CD4-positive, alpha-beta T cell (primary cell): Measurements from ENCODE around the gene BTBD9. TPM values are rescaled to one million over a fixed set of nuclear protein-coding genes. Genes with fewer than 3 reads are reported as not detected.

Source experiments
- ATAC-seq: fragments of 200-7000 bp; cut with Tn5 transposase; one replicate; pipeline ENCODE4 v1.10.0; 2022; ENCODE audit warnings: mild to moderate bottlenecking; ENCODE audit not compliant: poor library complexity
- CTCF ChIA-PET: fragments of 350-600 bp; sonication (Branson Sonifier 250); formaldehyde crosslinking; loops from one replicate; lab custom pipeline; 2021; ENCODE audit warnings: antibody characterized with exemption, inconsistent platforms; lab: Charles Lee
- POLR2A ChIA-PET: fragments of 350-600 bp; sonication (Branson Sonifier 250); formaldehyde crosslinking; loops from one replicate; lab custom pipeline; 2021; ENCODE audit warnings: antibody characterized with exemption, inconsistent platforms; lab: Charles Lee
- DNase-seq, 14 experiments: peaks; one replicate each; pipeline ENCODE4 v3.0.0-alpha.2; 2013 to 2020; ENCODE audit warnings: mixed read lengths in 2 of 14
- H3K27ac ChIP-seq, 2 donors: one replicate each; pipeline versions ENCODE4 v1.5.1 to v1.7.0; 2013; ENCODE audit warnings: low read length in 2 of 2, low read depth in 1 of 2, mild to moderate bottlenecking in 1 of 2
- H3K27me3 ChIP-seq, 2 experiments: 1 replicate in 1 of 2; 2 replicates in 1 of 2; pipeline versions ENCODE4 v1.6.1 to v1.7.0; 2013; ENCODE audit warnings: low read length in 2 of 2, control low read depth in 1 of 2, mild to moderate bottlenecking in 1 of 2, moderate library complexity in 1 of 2; ENCODE audit not compliant: insufficient read depth in 2 of 2, control insufficient read depth in 1 of 2
- H3K36me3 ChIP-seq: one replicate; pipeline ENCODE4 v1.6.1; 2013; ENCODE audit warnings: low read length, control low read depth; ENCODE audit not compliant: insufficient read depth
- H3K4me1 ChIP-seq: one replicate; pipeline ENCODE4 v1.6.1; 2013; ENCODE audit warnings: low read length, control low read depth; ENCODE audit not compliant: insufficient read depth
- H3K4me3 ChIP-seq: one replicate; pipeline ENCODE4 v1.5.1; 2013; ENCODE audit warnings: mild to moderate bottlenecking, low read length, moderate library complexity
- H3K9me3 ChIP-seq, 2 experiments: 1 replicate in 1 of 2; 2 replicates in 1 of 2; pipeline versions ENCODE4 v1.6.1 to v1.7.0; 2013; ENCODE audit warnings: low read length in 2 of 2, mild to moderate bottlenecking in 2 of 2, control low read depth in 1 of 2, moderate library complexity in 1 of 2; ENCODE audit not compliant: control insufficient read depth in 1 of 2, insufficient read depth in 1 of 2
- H3K27ac Mint-ChIP-seq: one replicate; pipeline ENCODE4 v1.8.0; 2020; ENCODE audit warnings: mixed read lengths
- H3K27me3 Mint-ChIP-seq: one replicate; pipeline ENCODE4 v1.8.0; 2021; ENCODE audit warnings: mixed read lengths
- H3K36me3 Mint-ChIP-seq: one replicate; pipeline ENCODE4 v1.8.0; 2021; ENCODE audit warnings: low read depth, mixed read lengths
- H3K4me1 Mint-ChIP-seq: one replicate; pipeline ENCODE4 v1.8.0; 2021; ENCODE audit warnings: low read depth, mixed read lengths
- H3K4me3 Mint-ChIP-seq: one replicate; pipeline ENCODE4 v1.8.0; 2020; ENCODE audit warnings: mild to moderate bottlenecking, mixed read lengths
- H3K9me3 Mint-ChIP-seq: one replicate; pipeline ENCODE4 v1.8.0; 2020; ENCODE audit warnings: mixed read lengths
- intact Hi-C, 2 experiments: fragments of 100-400 bp; cut with DNase I in 1 of 2; cut with micrococcal nuclease in 1 of 2; formaldehyde crosslinking; loops; one replicate each; pipeline versions ENCODE4 v1.15.1 to v1.9.0; 2023 to 2025; cut with DNase I, micrococcal nuclease
- total RNA-seq, 174 experiments: library from RNA in 2 of 174; stranded (reverse) in 2 of 174; gene quantifications; one replicate each; pipeline ENCODE4 v1.2.3 and lab custom pipeline; 2021 to 2026
- TF ChIP-seq, protein P1 (sequence below): fragments of 200-600 bp; IDR thresholded peaks from one replicate; pipeline ENCODE4 v1.8.0; 2022; ENCODE audit warnings: antibody characterized with exemption, mild to moderate bottlenecking

Gene BTBD9
- total RNA-seq, 2 experiments from 2014 or later, result 58.7 to 59.3 TPM

GRCh38 chr6:38236631-38237030, 403.1 kb downstream of the BTBD9 start:
- Mint-ChIP-seq H3K9me3 (no peaks in the 10 kb centered on the region), H3K27ac (no peak overlapping the region), H3K4me1 (no peaks in the 10 kb centered on the region), H3K36me3 (peaks cover 8% of the 10 kb centered on the region), H3K4me3 (no peak overlapping the region), H3K27me3 (no peaks in the 10 kb centered on the region)
- no peak overlapping the region for H3K4me3 ChIP-seq
- H3K36me3 ChIP-seq, result no peaks in the 10 kb centered on the region
- H3K4me1 ChIP-seq, result no peaks in the 10 kb centered on the region
- TF ChIP-seq, protein P1, sequence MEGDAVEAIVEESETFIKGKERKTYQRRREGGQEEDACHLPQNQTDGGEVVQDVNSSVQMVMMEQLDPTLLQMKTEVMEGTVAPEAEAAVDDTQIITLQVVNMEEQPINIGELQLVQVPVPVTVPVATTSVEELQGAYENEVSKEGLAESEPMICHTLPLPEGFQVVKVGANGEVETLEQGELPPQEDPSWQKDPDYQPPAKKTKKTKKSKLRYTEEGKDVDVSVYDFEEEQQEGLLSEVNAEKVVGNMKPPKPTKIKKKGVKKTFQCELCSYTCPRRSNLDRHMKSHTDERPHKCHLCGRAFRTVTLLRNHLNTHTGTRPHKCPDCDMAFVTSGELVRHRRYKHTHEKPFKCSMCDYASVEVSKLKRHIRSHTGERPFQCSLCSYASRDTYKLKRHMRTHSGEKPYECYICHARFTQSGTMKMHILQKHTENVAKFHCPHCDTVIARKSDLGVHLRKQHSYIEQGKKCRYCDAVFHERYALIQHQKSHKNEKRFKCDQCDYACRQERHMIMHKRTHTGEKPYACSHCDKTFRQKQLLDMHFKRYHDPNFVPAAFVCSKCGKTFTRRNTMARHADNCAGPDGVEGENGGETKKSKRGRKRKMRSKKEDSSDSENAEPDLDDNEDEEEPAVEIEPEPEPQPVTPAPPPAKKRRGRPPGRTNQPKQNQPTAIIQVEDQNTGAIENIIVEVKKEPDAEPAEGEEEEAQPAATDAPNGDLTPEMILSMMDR, result no peak
- intact Hi-C loops, result no loop called here
- no peak overlapping the region for H3K27ac ChIP-seq
- H3K9me3 ChIP-seq, result no peaks in the 10 kb centered on the region
- ATAC-seq, result no peak
- CTCF ChIA-PET, result no interaction called here
- H3K27me3 ChIP-seq, result no peaks in the 10 kb centered on the region
- POLR2A ChIA-PET, result no interaction called here
- DNase-seq, result no peak

DNA sequence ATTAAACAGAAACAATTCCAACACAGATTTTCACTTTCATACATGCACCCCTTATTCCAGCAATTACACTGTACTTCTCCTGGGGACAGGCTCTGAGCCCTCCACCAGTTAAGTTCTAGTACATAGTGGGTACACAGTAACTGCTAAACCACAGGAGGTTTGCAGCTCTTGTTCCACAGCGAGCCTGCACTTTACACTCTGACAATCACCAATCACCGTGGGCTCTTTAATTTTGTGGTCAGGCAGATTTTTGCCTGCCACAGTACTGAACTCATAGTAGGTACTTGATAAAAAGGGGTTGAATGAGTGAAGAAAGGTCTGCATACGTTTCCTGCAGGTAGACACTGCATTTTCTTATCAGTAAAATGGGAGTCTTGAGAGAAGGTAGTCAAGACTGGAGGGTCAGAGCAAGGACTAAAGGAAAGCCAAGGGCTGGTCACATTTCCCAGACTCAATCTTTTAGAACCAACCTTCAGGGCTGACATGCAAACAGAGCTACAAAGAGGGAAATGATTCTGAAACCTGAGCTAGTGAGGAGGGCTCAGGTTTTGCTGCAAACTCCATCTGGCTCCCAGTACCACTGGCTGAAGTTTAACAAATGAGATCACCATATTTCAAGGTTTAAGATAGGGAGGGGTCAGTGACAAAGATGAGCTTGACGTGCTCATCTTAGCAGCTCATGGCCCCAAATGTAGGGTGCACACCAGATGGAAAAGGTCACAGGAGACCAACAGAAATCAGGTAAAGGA, 404.6 kb downstream of the BTBD9 start:
- Histone ChIP-seq H3K27ac (no peak overlapping the region), H3K4me1 (no peaks in the 10 kb centered on the region), H3K27me3 (no peaks in the 10 kb centered on the region), H3K9me3 (no peaks in the 10 kb centered on the region), H3K4me3 (no peak overlapping the region), H3K36me3 (no peaks in the 10 kb centered on the region)
- Mint-ChIP-seq H3K4me1 (no peaks in the 10 kb centered on the region), H3K27ac (no peak overlapping the region), H3K27me3 (no peaks in the 10 kb centered on the region), H3K36me3 (no peaks in the 10 kb centered on the region), H3K9me3 (no peaks in the 10 kb centered on the region), H3K4me3 (no peak overlapping the region)
- ATAC-seq (no peak), DNase-seq (no peak)
- CTCF ChIA-PET, result interaction anchor here (1.2 kb wide), 1 partner anchor 15 kb away, joined by 3 read pairs; no protein-coding TSS in a partner anchor
- TF ChIP-seq, protein P1, result no peak
- intact Hi-C loops, result no loop called here
- POLR2A ChIA-PET, result no interaction called here

DNA sequence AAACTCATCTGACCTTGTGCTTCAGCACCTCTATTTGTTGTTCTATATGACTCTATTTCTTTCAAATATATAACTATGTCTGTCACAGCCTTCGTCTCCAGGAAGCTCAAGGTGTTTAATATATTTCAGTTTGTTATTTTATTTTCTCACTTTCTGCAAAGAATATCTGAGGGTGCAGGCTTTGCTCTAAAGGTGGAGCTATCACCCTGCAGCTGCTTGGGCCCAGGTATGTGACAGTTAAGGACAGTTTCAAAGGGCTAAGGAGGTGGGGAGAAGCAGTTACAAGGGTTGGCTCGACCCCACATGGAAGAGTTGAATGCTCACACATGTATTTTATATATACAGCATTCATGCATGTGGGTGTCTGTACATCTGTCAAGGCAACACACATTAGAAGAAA, 405.6 kb downstream of the BTBD9 start:
- H3K27me3 ChIP-seq, result no peaks in the 10 kb centered on the region
- no peaks in the 10 kb centered on the region for H3K9me3 ChIP-seq
- H3K4me1 ChIP-seq, result no peaks in the 10 kb centered on the region
- H3K36me3 Mint-ChIP-seq, result no peaks in the 10 kb centered on the region
- TF ChIP-seq, protein P1, result no peak
- no peak overlapping the region for H3K4me3 ChIP-seq
- H3K36me3 ChIP-seq, result no peaks in the 10 kb centered on the region
- H3K9me3 Mint-ChIP-seq, result no peaks in the 10 kb centered on the region
- ChIA-PET POLR2A (no interaction called here), CTCF (no interaction called here)
- H3K27me3 Mint-ChIP-seq, result no peaks in the 10 kb centered on the region
- H3K4me3 Mint-ChIP-seq, result no peak overlapping the region
- H3K27ac Mint-ChIP-seq, result no peak overlapping the region
- H3K4me1 Mint-ChIP-seq, result peaks cover 7% of the 10 kb centered on the region
- intact Hi-C loops, result no loop called here
- no peak overlapping the region for H3K27ac ChIP-seq
- no peak for ATAC-seq
- DNase-seq, result no peak
